Activated naive CD4-positive, alpha-beta T cell treated with anti-CD3 and anti-CD28 coated beads, Interleukin-2, amount 50 U/mL, for 72 hours (primary cell): ENCODE measurements around the gene IL17REL. TPM values are rescaled to one million over a fixed set of nuclear protein-coding genes. Genes with fewer than 3 reads are reported as not detected.

Experiments used
- ATAC-seq, 2 donors: fragments of 150-1000 bp; cut with Tn5 transposase; 2 replicates each; pipeline ENCODE4 v1.10.0; 2021; ENCODE audit warnings: mild to moderate bottlenecking in 2 of 2, moderate library complexity in 2 of 2
- DNase-seq, 2 donors: peaks; one replicate each; pipeline ENCODE4 v3.0.0; 2021 to 2022; ENCODE audit warnings: low spot score in 2 of 2
- H3K27ac Mint-ChIP-seq, 2 donors: one replicate each; pipeline ENCODE4 v1.8.0; 2022; ENCODE audit warnings: mild to moderate bottlenecking in 2 of 2, mixed read lengths in 2 of 2
- H3K36me3 Mint-ChIP-seq, 2 donors: one replicate each; pipeline ENCODE4 v1.8.0; 2022; ENCODE audit warnings: mixed read lengths in 2 of 2
- H3K9me3 Mint-ChIP-seq, 2 donors: one replicate each; pipeline ENCODE4 v1.8.0; 2022; ENCODE audit warnings: mixed read lengths in 2 of 2
- total RNA-seq, 2 donors: library from RNA; stranded (reverse); gene quantifications; one replicate each; pipeline ENCODE4 v1.2.3, GENCODE V29; 2022

IL17REL gene
- total RNA-seq, 2 donors from 2014 or later, result 0.11 to 0.12 TPM

DNA sequence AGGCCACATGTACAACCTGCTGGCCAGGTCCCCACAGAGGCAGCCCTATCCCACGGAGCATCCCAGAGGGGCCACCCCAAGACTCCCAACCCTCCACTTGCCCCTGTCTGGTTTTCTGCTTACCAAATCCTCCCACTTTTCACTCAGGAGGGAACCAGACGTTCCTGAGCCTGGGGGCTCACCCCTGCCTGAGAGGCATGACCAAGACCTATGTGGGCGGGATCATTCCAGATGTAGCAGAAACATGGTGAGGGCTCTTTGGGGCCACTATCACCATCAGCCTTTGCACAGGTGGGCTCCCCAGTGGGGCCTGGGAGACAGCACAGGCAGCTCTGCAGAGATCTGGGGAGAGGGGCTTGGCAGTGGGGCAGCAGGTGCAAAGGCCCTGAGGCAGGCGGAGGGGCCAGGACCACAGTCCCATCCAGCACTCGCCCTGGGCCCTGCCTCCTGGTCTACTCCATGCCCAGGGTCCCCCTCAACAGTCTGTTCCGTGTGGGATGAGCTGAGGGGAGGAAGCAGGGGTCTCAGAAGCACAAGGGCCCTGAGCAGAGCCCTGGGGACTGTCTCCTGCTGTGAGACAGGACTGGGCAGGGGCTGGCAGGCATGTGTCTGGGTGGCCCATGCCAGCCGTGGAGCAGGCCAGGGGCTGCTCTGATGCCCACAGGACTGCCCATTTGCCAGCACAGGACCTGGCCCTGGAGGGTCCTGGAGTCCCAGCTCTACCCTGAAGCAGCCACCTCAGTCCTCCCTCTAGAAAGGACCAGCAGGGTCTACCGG is 42.6 kb downstream of the IL17REL start:
- peak; percentile 33 to 69 for DNase-seq
- peak overlapping the region; percentile 90 to 97 for H3K27ac Mint-ChIP-seq
- no peaks in the 10 kb centered on the region for H3K36me3 Mint-ChIP-seq

DNA sequence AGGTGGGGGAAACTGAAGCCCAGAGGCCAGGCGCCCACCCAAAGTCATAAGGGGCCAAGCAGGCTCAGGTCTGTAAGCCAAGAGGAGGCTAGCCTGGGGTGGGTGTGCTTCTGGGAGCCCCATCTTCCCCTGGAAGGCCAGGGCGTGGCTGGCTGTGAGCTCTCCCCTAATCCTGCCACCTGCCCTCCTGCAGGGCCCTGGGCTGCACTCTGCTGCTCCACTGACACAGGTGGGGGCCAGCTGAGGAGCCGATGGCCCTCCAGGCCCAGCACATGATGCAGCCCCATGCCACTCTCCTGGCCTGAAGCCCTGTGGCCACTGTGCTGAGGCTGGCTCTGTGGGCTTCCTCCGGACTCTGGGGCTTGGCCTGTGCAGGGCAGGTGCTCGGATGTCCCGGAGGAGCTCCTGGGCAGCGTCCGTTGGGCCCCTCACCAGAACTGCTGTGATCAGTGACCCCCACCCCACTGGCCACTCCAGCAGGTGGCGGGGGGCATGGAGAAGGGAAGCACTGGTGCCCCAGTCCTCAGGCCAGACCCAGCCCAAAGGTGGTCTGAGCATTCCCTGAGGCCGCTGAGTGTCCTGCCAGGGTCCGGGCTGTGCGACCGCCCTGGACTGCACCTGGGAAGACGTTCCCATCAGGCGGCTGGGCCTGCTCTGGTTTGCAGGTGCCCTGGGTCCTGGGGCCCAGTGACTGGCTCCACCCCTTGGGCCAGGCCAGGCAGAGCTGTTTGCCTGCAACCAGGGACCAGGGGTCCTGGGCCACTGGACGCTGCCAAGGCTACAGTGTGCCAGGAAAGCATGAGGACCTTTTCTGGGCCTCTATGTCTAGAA is 43.5 kb downstream of the IL17REL start:
- Mint-ChIP-seq H3K9me3 (no peaks in the 10 kb centered on the region), H3K27ac (peak overlapping the region in 1 of 2 donors; percentile 97), H3K36me3 (peaks cover 1% of the 10 kb centered on the region in 2 donors)
- ATAC-seq (peak in 1 of 2 donors; percentile 0), DNase-seq (peak in 1 of 2 donors; percentile 71)

More for the DNA sequence above, 42.6 kb downstream of the IL17REL start:
- peak; percentile 1 to 5 for ATAC-seq
- H3K9me3 Mint-ChIP-seq, result no peaks in the 10 kb centered on the region

DNA sequence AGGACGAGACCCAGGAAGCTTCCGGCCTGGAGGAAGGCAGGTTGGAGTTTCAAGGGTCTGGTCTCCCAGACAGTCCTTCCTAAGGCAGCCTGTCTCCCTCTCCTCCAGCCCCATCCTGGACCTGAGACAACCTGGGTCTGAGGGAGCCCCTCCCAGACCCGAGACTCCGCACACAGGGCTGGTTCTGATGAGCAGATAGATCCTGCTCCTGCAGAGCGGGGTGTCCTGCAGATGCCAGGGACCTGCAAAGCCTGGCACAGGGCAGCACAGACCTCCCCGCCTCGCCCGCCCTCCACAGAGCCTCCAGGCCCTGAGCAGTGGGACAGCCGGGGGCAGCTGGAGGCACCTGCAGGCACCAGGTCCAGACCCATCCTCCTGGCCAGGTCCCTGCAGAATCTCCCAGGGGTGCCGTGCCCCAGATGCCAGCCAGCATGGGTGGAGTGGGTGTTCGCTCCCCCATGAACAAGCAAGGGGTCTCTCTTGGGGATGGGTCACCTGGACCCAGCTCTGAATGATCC is 44.2 kb downstream of the IL17REL start:
- DNase-seq, result peak in 1 of 2 donors; percentile 15
- H3K27ac Mint-ChIP-seq, result peak overlapping the region; percentile 68 to 97

DNA sequence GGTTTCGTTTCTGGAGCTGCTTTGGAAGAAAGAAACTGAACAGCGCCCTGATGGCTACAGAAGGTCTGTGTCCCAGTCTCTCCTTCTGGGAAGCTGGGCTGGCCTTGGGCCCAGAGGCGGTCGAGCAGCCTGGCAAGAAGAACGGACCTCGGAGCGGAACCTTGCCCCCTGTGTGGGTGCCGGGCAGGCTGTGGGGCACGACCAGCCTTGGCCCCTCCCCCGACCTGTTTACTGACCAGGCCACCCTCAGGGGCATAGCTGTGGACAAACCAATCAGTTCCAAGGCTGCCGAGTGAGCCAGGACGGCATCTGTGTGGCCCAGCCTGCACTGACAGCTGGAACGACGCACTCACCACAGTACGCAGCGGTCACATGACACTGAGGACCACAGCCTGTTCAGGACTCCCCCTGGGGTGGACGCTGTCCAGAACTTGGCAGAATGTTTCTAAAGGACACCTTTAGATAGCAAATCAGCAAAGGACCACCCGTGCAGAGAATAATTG is 44.8 kb downstream of the IL17REL start:
- Mint-ChIP-seq H3K36me3 (peaks cover 13 to 14% of the 10 kb centered on the region in 2 donors), H3K9me3 (no peaks in the 10 kb centered on the region), H3K27ac (peak overlapping the region; percentile 68 to 97)
- ATAC-seq (no peak), DNase-seq (peak in 1 of 2 donors; percentile 60)

More for the DNA sequence above, 44.2 kb downstream of the IL17REL start:
- no peaks in the 10 kb centered on the region for H3K9me3 Mint-ChIP-seq
- H3K36me3 Mint-ChIP-seq, result peaks cover 8% of the 10 kb centered on the region in 2 donors
- ATAC-seq, result peak in 1 of 2 donors; percentile 0

DNA sequence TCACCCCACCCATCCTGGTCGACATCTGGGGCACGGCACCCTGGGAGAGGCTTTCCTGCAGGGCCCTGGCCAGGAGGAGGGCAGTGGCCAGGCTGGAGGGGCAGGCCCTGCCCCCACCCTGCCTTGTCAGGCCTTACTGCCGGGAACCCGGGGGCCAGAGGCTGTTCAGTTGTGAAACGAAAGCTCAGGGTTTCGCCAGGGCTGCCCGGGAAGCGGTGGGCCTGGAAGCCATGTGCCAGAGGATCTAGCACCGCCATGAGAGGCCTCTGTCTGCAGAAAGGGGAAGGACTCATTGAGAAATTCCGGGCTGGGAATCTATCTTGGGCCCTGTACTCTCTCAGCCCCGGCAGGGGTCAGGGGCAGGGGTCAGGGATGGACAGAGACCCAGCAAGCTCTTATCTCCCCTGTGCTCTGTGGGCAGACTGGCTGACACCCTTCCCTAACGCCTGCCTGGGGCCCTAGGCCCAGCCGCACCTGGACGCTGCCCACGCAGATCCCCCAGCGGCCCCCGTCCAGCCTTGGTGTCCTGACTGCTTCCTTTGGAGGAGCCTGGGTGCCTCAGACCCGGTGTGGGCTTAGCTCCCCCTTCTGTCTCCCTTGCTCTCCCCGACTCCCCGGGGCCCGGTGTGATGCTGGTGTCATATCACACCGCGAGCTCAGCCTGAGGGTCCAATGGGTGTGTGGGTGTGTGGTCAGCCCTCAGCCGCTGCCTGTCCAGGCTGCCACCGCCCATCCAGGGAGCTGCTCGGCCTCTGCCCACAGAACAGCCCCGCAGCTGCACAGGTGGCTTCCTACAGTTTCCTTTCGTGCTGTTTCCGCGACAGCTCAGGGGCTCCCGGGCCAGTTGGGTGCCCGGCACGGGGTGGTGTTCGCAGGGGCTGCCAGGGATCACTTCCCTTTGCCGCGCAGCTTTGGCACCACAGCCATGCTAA is 45.5 kb downstream of the IL17REL start:
- peak; percentile 5 to 76 for DNase-seq
- peak in 1 of 2 donors; percentile 0 for ATAC-seq
- Mint-ChIP-seq H3K9me3 (no peaks in the 10 kb centered on the region), H3K27ac (peak overlapping the region; percentile 68 to 97), H3K36me3 (peaks cover 13 to 18% of the 10 kb centered on the region in 2 donors)

DNA sequence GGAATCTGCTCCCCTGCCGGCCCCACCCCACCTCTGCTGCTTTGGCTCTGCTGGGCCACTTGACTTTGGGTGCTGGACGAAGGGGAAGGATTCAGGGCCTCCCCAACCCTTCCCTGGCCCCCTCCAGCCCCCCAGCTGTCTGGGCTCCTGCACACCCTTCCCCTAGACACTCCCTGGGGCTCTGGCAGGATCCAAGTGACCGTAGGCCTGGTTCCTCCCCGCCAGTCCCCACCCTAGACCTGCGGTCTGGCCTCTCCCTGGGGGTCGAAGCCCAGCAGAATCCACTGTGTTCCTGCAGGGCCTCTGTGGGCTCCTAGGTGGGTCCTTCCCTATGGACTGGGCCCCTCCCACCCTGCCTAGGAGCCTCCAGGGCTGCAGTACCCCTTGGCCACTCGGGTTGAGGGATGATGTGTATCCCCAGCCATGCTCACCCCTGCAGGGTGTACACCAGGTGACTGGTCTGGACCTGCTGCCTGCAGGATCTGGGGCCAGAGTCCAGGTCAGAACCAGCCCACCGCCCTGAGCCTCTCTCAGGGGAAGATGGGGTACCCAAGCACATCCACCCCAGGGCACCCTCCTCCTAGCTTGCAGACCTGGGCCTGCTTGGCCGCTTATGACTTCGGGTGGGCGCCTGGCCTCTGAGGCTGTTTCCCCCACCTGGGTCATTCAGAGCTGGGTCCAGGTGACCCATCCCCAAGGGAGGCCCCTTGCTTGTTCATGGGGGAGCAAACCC is 46.4 kb downstream of the IL17REL start:
- H3K27ac Mint-ChIP-seq, result peak overlapping the region in 1 of 2 donors; percentile 97
- ATAC-seq, result no peak
- peaks cover 19 to 25% of the 10 kb centered on the region in 2 donors for H3K36me3 Mint-ChIP-seq
- H3K9me3 Mint-ChIP-seq, result no peaks in the 10 kb centered on the region
- DNase-seq, result peak in 1 of 2 donors; percentile 12

DNA sequence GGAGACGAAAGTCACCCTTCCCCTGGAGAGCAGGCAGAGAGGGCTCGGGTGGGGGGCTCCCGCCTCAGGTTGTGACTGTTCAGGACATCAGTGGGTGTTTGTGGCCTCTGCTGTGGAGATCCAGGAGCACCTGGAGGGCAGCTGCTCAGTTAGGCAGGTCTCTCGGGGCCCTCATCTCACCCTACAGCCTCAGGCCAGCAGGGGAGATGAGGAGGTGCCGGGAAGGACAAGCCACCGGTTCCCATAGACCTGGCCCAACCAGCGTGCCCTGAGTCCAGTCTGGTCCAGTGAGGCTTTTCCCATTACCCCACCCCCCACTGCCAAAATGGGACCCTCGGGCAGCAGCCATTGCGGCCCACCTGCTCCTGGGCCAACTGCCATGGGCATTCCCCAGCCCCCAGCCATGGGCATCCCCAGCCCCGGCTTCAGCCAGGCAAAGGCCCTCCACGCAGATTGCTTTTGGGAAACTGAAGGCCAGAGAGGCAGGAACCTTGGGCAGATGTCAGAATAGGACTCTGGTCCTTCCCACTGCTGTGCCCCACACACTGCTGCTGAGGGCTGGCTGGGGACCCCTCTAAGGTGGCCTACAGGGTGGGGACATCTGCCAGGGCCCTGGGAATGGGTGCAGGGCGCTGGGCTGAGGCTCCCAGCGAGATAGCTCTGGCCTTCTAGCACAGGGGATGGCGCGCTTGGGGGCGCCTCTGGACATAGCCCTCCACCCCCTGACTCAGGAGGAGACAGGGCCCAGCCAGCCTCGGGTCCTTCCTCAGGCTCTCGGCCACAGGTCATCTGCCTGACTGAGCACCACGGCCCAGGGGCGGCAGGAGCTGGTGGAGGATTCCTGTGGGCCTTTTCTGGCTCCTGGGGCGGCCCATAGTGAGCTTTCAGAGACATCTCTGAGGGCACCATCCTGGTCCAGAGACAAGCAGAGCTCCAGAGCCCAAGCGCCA is 47.2 kb downstream of the IL17REL start:
- Mint-ChIP-seq H3K36me3 (peaks cover 19 to 25% of the 10 kb centered on the region in 2 donors), H3K27ac (peak overlapping the region in 1 of 2 donors; percentile 97), H3K9me3 (no peaks in the 10 kb centered on the region)
- peak; percentile 7 to 68 for DNase-seq
- no peak for ATAC-seq

DNA sequence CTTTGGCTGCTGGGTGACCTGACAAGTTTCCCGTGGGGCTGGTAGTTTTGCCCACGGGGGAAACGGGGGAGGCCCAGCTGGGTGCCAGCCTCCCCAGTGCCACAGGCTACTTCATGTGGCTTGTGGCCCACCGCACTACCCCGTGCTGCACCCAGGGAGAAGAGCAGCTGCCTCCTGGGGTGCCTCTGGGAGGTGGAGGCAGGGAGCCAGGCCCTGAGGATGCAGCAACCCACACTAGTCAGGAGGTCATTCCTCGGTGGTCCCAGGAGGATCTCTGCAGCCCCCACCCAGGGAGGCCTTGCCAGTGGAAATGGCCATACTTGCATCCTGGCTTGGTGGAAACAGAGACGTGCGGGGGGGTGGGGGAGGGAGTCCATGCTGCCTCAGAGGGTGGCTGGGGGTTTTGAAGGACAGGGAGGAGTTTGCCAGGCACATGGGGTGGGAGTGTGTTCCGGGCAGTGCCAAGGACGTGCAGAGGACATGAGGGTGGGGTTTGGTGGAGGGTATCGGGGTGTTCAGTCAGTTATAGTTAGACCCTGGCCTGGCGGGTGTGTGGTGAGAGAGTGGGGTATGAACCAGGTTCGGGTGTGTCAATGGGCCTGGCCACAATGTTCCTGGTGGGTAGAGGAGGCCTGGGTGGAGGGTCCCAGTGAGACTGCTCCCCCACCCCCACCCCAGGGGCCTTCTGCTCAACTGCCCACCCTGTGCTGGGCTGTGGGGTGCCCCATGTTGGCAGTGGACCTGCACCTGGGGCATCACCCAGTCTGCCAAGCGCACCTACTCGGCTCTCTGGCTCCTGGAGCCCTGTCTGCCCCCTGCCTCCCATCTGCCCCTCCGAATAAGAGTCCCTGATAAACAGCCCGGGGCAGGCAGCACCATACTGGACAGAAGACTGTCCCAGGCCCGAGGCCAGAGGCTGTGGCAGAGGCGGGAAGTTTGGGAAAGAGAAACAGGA is 48.2 kb downstream of the IL17REL start:
- Mint-ChIP-seq H3K36me3 (peaks cover 19 to 25% of the 10 kb centered on the region in 2 donors), H3K27ac (peak overlapping the region; percentile 94 to 97), H3K9me3 (no peaks in the 10 kb centered on the region)
- DNase-seq, result peak; percentile 6 to 65
- no peak for ATAC-seq

DNA sequence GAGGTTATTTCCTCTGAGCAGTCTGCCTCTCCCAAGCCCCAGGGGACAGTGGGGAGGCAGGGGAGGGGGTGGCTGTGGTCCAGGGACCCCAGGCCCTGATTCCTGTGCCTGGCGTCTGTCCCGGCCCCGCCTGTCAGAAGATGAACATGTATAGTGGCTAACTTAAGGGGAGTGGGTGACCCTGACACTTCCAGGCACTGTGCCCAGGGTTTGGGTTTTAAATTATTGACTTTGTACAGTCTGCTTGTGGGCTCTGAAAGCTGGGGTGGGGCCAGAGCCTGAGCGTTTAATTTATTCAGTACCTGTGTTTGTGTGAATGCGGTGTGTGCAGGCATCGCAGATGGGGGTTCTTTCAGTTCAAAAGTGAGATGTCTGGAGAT is 48.9 kb downstream of the IL17REL start:
- DNase-seq (no peak), ATAC-seq (no peak)
- Mint-ChIP-seq H3K36me3 (peaks cover 19 to 25% of the 10 kb centered on the region in 2 donors), H3K9me3 (no peaks in the 10 kb centered on the region), H3K27ac (peak overlapping the region; percentile 94 to 97)

DNA sequence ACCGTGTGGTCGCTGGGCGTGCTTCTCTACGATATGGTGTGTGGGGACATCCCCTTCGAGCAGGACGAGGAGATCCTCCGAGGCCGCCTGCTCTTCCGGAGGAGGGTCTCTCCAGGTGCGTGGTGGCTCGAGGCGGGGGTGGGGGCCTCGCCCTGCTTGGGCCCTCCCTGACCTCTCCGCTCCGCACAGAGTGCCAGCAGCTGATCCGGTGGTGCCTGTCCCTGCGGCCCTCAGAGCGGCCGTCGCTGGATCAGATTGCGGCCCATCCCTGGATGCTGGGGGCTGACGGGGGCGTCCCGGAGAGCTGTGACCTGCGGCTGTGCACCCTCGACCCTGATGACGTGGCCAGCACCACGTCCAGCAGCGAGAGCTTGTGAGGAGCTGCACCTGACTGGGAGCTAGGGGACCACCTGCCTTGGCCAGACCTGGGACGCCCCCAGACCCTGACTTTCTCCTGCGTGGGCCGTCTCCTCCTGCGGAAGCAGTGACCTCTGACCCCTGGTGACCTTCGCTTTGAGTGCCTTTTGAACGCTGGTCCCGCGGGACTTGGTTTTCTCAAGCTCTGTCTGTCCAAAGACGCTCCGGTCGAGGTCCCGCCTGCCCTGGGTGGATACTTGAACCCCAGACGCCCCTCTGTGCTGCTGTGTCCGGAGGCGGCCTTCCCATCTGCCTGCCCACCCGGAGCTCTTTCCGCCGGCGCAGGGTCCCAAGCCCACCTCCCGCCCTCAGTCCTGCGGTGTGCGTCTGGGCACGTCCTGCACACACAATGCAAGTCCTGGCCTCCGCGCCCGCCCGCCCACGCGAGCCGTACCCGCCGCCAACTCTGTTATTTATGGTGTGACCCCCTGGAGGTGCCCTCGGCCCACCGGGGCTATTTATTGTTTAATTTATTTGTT is 49.6 kb downstream of the IL17REL start:
- Mint-ChIP-seq H3K9me3 (no peaks in the 10 kb centered on the region), H3K36me3 (peaks cover 19 to 25% of the 10 kb centered on the region in 2 donors), H3K27ac (peak overlapping the region; percentile 94 to 97)
- ATAC-seq, result no peak
- DNase-seq, result no peak

DNA sequence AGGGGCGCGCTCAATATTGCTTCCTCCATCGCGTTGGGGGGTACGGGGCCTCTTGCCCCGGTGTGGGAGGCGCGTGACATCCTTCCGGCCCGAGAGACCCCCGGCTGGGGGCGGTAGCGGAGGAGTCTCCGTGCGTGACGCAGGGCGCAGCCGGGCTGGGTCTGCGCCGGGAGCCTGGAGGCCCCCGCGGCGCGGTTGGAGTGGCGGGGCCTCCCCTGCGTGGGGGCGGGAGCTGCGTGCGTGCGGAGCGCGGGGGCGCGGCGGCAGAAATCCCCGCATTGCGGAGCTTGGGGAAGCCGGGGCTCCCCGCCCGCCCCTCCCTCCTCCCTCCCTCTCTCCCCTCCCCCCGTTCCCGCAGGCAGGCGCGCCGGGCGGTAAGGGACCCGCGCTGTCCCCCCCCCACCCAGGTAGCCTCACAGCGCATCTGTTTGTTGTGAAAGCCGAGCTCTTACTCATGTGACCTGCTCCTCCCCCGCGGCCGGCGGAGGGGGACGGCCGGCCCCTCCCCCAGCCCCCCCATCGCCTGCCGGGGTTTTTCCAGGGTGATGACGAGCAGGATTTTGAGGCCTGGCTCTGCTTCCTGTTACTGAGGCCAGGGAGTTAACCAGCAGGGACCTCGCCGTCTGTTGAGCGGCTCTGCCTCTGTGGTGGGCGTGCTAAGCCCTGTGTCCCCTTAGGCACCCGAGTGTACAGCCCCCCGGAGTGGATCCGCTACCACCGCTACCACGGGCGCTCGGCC is 50.4 kb downstream of the IL17REL start:
- DNase-seq, result peak; percentile 61 to 92
- Mint-ChIP-seq H3K27ac (peak overlapping the region; percentile 93 to 97), H3K9me3 (no peaks in the 10 kb centered on the region), H3K36me3 (peaks cover 19 to 25% of the 10 kb centered on the region in 2 donors)
- ATAC-seq, result peak; percentile 36 to 39

DNA sequence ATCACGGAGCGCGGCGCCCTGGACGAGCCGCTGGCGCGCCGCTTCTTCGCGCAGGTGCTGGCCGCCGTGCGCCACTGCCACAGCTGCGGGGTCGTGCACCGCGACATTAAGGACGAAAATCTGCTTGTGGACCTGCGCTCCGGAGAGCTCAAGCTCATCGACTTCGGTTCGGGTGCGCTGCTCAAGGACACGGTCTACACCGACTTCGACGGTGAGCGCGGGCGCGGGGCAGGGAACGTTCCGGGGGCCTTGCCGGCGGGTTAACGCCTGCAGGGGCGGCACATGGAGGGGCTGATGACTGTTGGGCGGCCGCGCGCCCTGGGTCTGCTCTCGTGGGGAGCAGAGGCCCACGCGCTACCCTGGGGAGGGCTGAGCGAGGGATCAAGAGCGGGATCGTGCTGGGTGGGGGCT is 51.0 kb downstream of the IL17REL start:
- H3K36me3 Mint-ChIP-seq, result peaks cover 19 to 25% of the 10 kb centered on the region in 2 donors
- ATAC-seq (peak in 1 of 2 donors; percentile 1), DNase-seq (no peak)
- H3K9me3 Mint-ChIP-seq, result no peaks in the 10 kb centered on the region
- peak overlapping the region; percentile 93 to 97 for H3K27ac Mint-ChIP-seq
